Heart left ventricle (tissue), 16 donors: ENCODE data around the gene SH3RF3. TPM values are rescaled to one million over a fixed set of nuclear protein-coding genes. Genes with fewer than 3 reads are reported as not detected.

Experiments
- ATAC-seq, 4 donors: fragments of 200-7000 bp; cut with Tn5 transposase; one replicate each; pipeline ENCODE4 v1.9.1; 2020 to 2022; ENCODE audit warnings: moderate library complexity in 4 of 4, mild to moderate bottlenecking in 3 of 4, moderate number of reproducible peaks in 1 of 4
- DNase-seq, 5 donors: peaks; one replicate each; pipeline ENCODE4 v3.0.0-alpha.2; 2020
- H3K27ac ChIP-seq, 12 donors: fragments of 200-600 bp; sonication (generic) in 4 of 12; one replicate each; pipeline versions ENCODE4 v1.5.0 to v1.8.0; 2016 to 2022; ENCODE audit warnings: mild to moderate bottlenecking in 2 of 12
- H3K27me3 ChIP-seq, 9 donors: fragments of 200-600 bp; sonication (generic) in 2 of 9; one replicate each; pipeline versions ENCODE4 v1.5.1 to v1.8.0; 2016 to 2022; ENCODE audit warnings: mild to moderate bottlenecking in 3 of 9
- H3K36me3 ChIP-seq, 9 donors: fragments of 200-600 bp; sonication (generic) in 2 of 9; one replicate each; pipeline versions ENCODE4 v1.5.0 to v1.8.0; 2018 to 2022; ENCODE audit warnings: mild to moderate bottlenecking in 2 of 9
- H3K4me1 ChIP-seq, 12 donors: fragments of 200-600 bp; sonication (generic) in 4 of 12; one replicate each; pipeline versions ENCODE4 v1.5.0 to v1.8.0; 2016 to 2022; ENCODE audit warnings: mild to moderate bottlenecking in 3 of 12
- H3K4me3 ChIP-seq, 12 donors: fragments of 200-600 bp; sonication (generic) in 4 of 12; one replicate each; pipeline versions ENCODE4 v1.5.0 to v1.8.0; 2017 to 2022; ENCODE audit warnings: mild to moderate bottlenecking in 9 of 12, moderate library complexity in 4 of 12
- H3K9me3 ChIP-seq, 12 donors: fragments of 200-600 bp; sonication (generic) in 4 of 12; one replicate each; pipeline versions ENCODE4 v1.5.0 to v1.8.0; 2016 to 2022; ENCODE audit warnings: mild to moderate bottlenecking in 1 of 12
- CTCF ChIP-seq, 12 donors: fragments of 200-600 bp; sonication (generic) in 4 of 12; IDR thresholded peaks; one replicate each; pipeline versions ENCODE4 v1.5.0 to v1.8.0; 2018 to 2022; ENCODE audit warnings: antibody characterized with exemption in 12 of 12, mild to moderate bottlenecking in 5 of 12
- POLR2A ChIP-seq, 2 donors: fragments of 450-650 bp; IDR thresholded peaks; one replicate each; pipeline ENCODE4 v1.6.1; 2017; ENCODE audit warnings: antibody characterized with exemption in 2 of 2, mild to moderate bottlenecking in 2 of 2, moderate library complexity in 2 of 2
- WGBS, 4 donors: extraction: QIAGEN DNeasy Blood & Tissue Kit in 2 of 4; methylation state at CpG; one replicate each; pipeline versions ENCODE4 v1.1.5 to v1.1.7; 2013 to 2018; 5-methylcytosine and 5-hydroxymethylcytosine counted together
- intact Hi-C, 10 donors: fragments of 100-400 bp; cut with DNase I; formaldehyde crosslinking; loops; one replicate each; pipeline versions ENCODE4 v1.11.1 to v1.14.2; 2022
- polyA plus RNA-seq, 2 donors: library from polyadenylated mRNA; stranded (reverse); fragments of 200-250 nt; gene quantifications; one replicate each; pipeline ENCODE4 v1.2.3, GENCODE V29; 2013
- total RNA-seq, 9 donors: library from RNA; depleted of rRNA in 2 of 9; stranded (reverse); fragments of >200 nt in 2 of 9; fragmentation: NEBNext Ultra II Directional in 3 of 9; extraction: Animal tissue kit (Norgen Biotek cat#: 25700) in 3 of 9; gene quantifications; one replicate each; pipeline versions ENCODE4 v1.1.0 to v1.2.4, GENCODE V29; 2016 to 2023
- donor health status: ischemic (EF 13 %, LVEDD 7.1; RV severe dilation, severe dysfunction).
- donor health status: healthy with polysubstance abuse.
- donor health status: DM: no; HTN: yes; CAD: no.
- donor health status: DM: no; HTN: no; CAD: no.
- donor health status: ischemic (EF 25% LVEDD 6.9; RV normal size, moderate dysfunction).
- donor health status: ischemic (EF 25% LVEDD 5.7; RV mildly dilated, moderate dysfunction).
- donor health status: healthy.
- donor health status: DM: yes; HTN: yes; CAD: no.
- donor health status: ischemic (EF 35%, LVEDD 5.7; RV mildly dilated, moderate dysfunction).
- donor health status: nonischemic (EF 11% LVEDD 7.7; RV severe dilation, severe dysfunction).
- donor health status: DM: yes; HTN: yes; CAD: no.
- donor health status: PGD.
- donor health status: ischemic (EF 29% LVEDD 5.4; RV normal size, mild dysfunction).
- donor health status: nonischemic (EF 23%, LVEDD 6.1; RV moderate dilation, normal function).

SH3RF3 gene
- total and polyA plus RNA-seq, 11 donors = 5.2 to 15.7 (median 7.9) TPM

GRCh38 chr2:109468893-109469292 is 339.9 kb downstream of the SH3RF3 start:
- Histone ChIP-seq H3K27ac (no peak overlapping the region), H3K27me3 (no peaks in the 10 kb centered on the region), H3K4me3 (no peak overlapping the region), H3K9me3 (no peaks in the 10 kb centered on the region), H3K4me1 (peaks cover 0 to 43% (median 9%) of the 10 kb centered on the region in 12 donors), H3K36me3 (no peaks in the 10 kb centered on the region)
- 83 to 87% (median 83%) methylated on average over 7 of the region's 7 CpGs for WGBS, 4 donors
- ATAC-seq = peak in 3 of 4 donors; percentile 33 to 41 (median 36)
- no peak for DNase-seq
- intact Hi-C loops = no loop called here
- no peak for TF ChIP-seq CTCF (IDR thresholded peaks at IDR 0.05)
- TF ChIP-seq POLR2A (IDR thresholded peaks at IDR 0.05) = no peak

- intact Hi-C loops = no loop called here
- ATAC-seq (no peak), DNase-seq (peak in 2 of 5 donors; percentile 3 to 7)
- Histone ChIP-seq H3K9me3 (no peaks in the 10 kb centered on the region), H3K27me3 (no peaks in the 10 kb centered on the region), H3K4me3 (no peak overlapping the region), H3K27ac (no peak overlapping the region), H3K4me1 (peaks cover 0 to 43% (median 9%) of the 10 kb centered on the region in 12 donors), H3K36me3 (no peaks in the 10 kb centered on the region)
- 93 to 100% (median 95%) methylated on average over 3 of the region's 3 CpGs for WGBS, 4 donors
- TF ChIP-seq CTCF (IDR thresholded peaks at IDR 0.05) (no peak), POLR2A (IDR thresholded peaks at IDR 0.05) (no peak)
Measured at GRCh38 chr2:109471658-109472057, 342.7 kb downstream of the SH3RF3 start.

DNA sequence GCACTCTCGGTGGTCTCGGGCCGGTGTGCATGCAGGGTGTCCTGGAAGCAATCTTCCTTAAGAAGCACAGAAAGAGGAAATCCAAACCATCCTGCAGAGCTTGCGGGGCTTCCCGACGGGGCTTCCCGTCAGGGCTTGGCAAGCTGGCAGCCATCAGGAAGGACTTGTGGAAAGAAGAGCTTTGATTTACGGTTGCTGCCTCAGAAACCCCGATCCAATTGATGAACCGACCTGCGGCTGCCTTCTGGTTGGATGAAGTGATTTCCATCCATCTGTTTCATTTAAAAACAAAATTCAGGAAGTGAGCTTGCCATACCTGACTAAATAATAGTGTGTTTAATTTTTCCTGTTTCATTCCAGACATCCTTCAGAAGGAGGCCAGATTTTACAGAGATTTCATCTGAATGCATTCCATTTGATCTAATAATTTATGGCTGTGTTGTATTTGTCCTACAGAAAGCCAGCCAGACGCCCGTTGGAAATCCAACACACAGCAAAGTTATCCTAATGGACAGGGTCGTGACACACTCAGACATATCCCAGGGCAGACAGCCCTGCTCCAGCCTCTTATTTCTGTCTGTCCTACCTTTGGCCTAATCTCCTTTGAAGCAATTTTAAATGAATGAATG is 343.4 kb downstream of the SH3RF3 start:
- 61 to 68% (median 64%) methylated on average over 13 to 14 of the region's 14 CpGs for WGBS, 4 donors
- H3K4me3 ChIP-seq = no peak overlapping the region
- ATAC-seq (no peak), DNase-seq (peak in 2 of 5 donors; percentile 3 to 9)
- H3K4me1 ChIP-seq = peaks cover 0 to 39% (median 6%) of the 10 kb centered on the region in 12 donors
- intact Hi-C loops = no loop called here
- no peaks in the 10 kb centered on the region for H3K27me3 ChIP-seq
- peak overlapping the region in 1 of 12 donors; percentile 7 for H3K27ac ChIP-seq
- TF ChIP-seq CTCF (IDR thresholded peaks at IDR 0.05) = no peak
- TF ChIP-seq POLR2A (IDR thresholded peaks at IDR 0.05) = no peak
- no peaks in the 10 kb centered on the region for H3K9me3 ChIP-seq
- no peaks in the 10 kb centered on the region for H3K36me3 ChIP-seq

- ATAC-seq (peak in 1 of 4 donors; percentile 10), DNase-seq (peak in 1 of 5 donors; percentile 18)
- Histone ChIP-seq H3K36me3 (no peaks in the 10 kb centered on the region), H3K9me3 (no peaks in the 10 kb centered on the region), H3K27me3 (no peaks in the 10 kb centered on the region), H3K4me3 (no peak overlapping the region), H3K27ac (peak overlapping the region in 1 of 12 donors; percentile 7), H3K4me1 (peaks cover 0 to 36% (median 5%) of the 10 kb centered on the region in 12 donors)
- intact Hi-C loops = no loop called here
- WGBS, 4 donors = 68 to 82% (median 69%) methylated on average over 8 to 10 of the region's 10 CpGs
- TF ChIP-seq POLR2A (IDR thresholded peaks at IDR 0.05) = no peak
- TF ChIP-seq CTCF (IDR thresholded peaks at IDR 0.05) = no peak
Measured at GRCh38 chr2:109472974-109473373, 344.0 kb downstream of the SH3RF3 start.
